Lung (tissue), 12 donors: ENCODE results near the gene DACT2. TPM values are rescaled to one million over a fixed set of nuclear protein-coding genes. Genes with fewer than 3 reads are reported as not detected.

Experiments used
- ATAC-seq: fragments of 200-7000 bp; cut with Tn5 transposase; one replicate; pipeline ENCODE4 v1.9.1; 2020; ENCODE audit warnings: moderate number of reproducible peaks; ENCODE audit not compliant: insufficient read depth, low FRiP score
- DNase-seq, 3 donors: peaks; one replicate each; pipeline ENCODE4 v3.0.0-alpha.2; 2013 to 2017
- H3K27ac ChIP-seq, 2 donors: one replicate each; pipeline ENCODE4 v1.5.1; 2013; ENCODE audit warnings: mild to moderate bottlenecking in 2 of 2, moderate library complexity in 2 of 2, control low read depth in 1 of 2, inconsistent platforms in 1 of 2, low read depth in 1 of 2, low read length in 1 of 2
- H3K27me3 ChIP-seq, 3 donors: one replicate each; pipeline ENCODE4 v1.5.1; 2013; ENCODE audit warnings: low read length in 2 of 3; ENCODE audit not compliant: control insufficient read depth in 3 of 3, insufficient read depth in 3 of 3
- H3K36me3 ChIP-seq, 4 donors: one replicate each; pipeline ENCODE4 v1.5.1; 2013; ENCODE audit warnings: low read length in 4 of 4, mild to moderate bottlenecking in 1 of 4, moderate library complexity in 1 of 4; ENCODE audit not compliant: control insufficient read depth in 4 of 4, insufficient read depth in 4 of 4
- H3K4me1 ChIP-seq, 5 donors: one replicate each; pipeline ENCODE4 v1.5.1; 2013; ENCODE audit warnings: low read length in 5 of 5, mild to moderate bottlenecking in 2 of 5, moderate library complexity in 1 of 5; ENCODE audit not compliant: control insufficient read depth in 5 of 5, insufficient read depth in 5 of 5
- H3K4me3 ChIP-seq: one replicate; pipeline ENCODE4 v1.5.1; 2013; ENCODE audit warnings: mild to moderate bottlenecking, control low read depth, moderate library complexity
- H3K9ac ChIP-seq, 2 donors: one replicate each; pipeline ENCODE4 v1.5.1; 2013; ENCODE audit warnings: low read length in 2 of 2, control low read depth in 1 of 2; ENCODE audit not compliant: insufficient read depth in 1 of 2
- H3K9me3 ChIP-seq, 4 donors: one replicate each; pipeline ENCODE4 v1.5.1; 2013; ENCODE audit warnings: low read length in 3 of 4, mild to moderate bottlenecking in 1 of 4, moderate library complexity in 1 of 4; ENCODE audit not compliant: control insufficient read depth in 4 of 4, insufficient read depth in 3 of 4
- WGBS, 2 donors: extraction: QIAGEN DNeasy Blood & Tissue Kit; methylation state at CpG; one replicate each; pipeline ENCODE4 v1.1.7; 2013; 5-methylcytosine and 5-hydroxymethylcytosine counted together
- polyA plus RNA-seq, 2 donors: library from polyadenylated mRNA; stranded (reverse); fragments of 200-250 nt; gene quantifications; one replicate each; pipeline ENCODE4 v1.2.1, GENCODE V29; 2013
- total RNA-seq, 2 donors: library from RNA; depleted of rRNA in 1 of 2; stranded (reverse); fragments of >200 nt in 1 of 2; gene quantifications; one replicate each; pipeline ENCODE4 v1.2.1, GENCODE V29; 2014 to 2021
- TF ChIP-seq, protein P1 (sequence below): IDR thresholded peaks from 2 replicates; pipeline ENCODE4 v1.5.1; 2012; ENCODE audit warnings: mild to moderate bottlenecking; ENCODE audit errors: control extremely low read depth, extremely low read depth
- donor health status: control.
- donor health status: control.
- donor health status: Bipolar disorder and iron deficiency.
- donor health status: healthy.
- donor health status: DM: yes; HTN: yes; CAD: no.

DACT2 gene
- total and polyA plus RNA-seq, 4 donors: 0.30 to 2.6 (median 1.7) TPM

DNA sequence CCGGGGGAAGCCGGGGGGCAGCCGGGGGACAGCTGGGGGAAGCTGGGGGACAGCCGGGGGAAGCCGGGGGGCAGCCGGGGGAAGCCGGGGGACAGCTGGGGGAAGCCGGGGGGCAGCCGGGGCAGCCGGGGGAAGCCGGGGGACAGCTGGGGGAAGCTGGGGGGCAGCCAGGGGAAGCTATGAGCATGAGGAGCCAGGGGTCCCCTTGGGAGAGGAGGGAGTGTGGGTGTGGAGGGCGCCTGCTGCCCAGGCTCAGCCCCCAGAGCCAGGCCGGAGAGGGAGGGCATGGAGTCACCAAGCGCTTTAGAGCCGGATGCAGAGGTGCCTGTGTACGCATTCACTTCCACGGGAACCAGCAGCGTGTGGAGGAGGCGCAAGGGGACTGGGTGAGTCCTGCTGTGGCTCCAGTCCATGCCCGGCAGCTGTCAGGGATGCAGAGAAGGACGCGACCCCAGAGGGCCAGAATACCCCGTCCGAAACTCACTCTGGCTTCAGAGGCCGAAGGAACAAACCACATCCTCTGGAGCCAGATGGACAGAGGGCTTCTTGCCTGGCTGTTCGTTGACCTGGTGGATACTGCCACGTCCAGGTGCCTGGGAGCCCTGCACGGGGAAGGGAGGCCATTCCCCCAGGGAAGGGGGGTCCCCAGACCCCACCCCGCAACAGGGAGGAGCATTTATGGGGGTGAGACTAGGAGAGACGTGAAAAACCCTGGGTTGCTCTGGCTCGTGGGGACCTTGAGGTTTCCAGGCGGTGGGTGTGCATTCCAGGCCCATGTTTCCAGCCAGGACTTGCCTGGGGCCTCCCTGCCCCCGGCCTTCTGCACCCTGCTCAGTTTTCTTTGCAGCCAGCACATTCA lies 26.5 kb upstream of the DACT2 start:
- no peaks in the 10 kb centered on the region for H3K36me3 ChIP-seq
- no peak overlapping the region for H3K4me3 ChIP-seq
- peaks cover 0 to 8% (median 0%) of the 10 kb centered on the region in 4 donors for H3K9me3 ChIP-seq
- H3K9ac ChIP-seq: no peak overlapping the region
- no peak overlapping the region for H3K27ac ChIP-seq
- ATAC-seq (no peak), DNase-seq (peak in 1 of 3 donors; percentile 48)
- peaks cover 0 to 36% (median 0%) of the 10 kb centered on the region in 5 donors for H3K4me1 ChIP-seq
- no peaks in the 10 kb centered on the region for H3K27me3 ChIP-seq
- TF ChIP-seq, protein P1, sequence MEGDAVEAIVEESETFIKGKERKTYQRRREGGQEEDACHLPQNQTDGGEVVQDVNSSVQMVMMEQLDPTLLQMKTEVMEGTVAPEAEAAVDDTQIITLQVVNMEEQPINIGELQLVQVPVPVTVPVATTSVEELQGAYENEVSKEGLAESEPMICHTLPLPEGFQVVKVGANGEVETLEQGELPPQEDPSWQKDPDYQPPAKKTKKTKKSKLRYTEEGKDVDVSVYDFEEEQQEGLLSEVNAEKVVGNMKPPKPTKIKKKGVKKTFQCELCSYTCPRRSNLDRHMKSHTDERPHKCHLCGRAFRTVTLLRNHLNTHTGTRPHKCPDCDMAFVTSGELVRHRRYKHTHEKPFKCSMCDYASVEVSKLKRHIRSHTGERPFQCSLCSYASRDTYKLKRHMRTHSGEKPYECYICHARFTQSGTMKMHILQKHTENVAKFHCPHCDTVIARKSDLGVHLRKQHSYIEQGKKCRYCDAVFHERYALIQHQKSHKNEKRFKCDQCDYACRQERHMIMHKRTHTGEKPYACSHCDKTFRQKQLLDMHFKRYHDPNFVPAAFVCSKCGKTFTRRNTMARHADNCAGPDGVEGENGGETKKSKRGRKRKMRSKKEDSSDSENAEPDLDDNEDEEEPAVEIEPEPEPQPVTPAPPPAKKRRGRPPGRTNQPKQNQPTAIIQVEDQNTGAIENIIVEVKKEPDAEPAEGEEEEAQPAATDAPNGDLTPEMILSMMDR: no peak
- 61% methylated on average over 26 to 33 of the region's 33 CpGs for WGBS, 2 donors

DNA sequence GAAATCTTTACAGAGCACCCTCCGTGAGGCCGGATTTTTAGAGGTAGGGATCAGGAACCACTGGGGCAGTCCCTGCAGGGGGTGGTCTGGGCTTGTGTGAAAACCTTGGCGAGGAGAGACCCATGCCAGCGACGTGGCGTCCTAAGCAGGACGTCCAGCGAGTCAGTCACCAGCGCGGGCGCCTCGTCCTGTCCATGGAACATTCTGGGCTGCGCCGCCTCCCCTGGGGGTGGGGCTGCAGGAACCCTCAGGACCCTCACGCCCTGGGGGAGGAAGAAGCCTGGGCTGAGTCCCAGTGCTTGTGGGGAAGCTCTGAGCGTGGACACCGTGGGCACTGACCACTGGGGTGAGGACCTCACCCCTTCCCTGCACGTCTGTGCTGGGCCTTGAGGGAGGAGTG lies 25.7 kb upstream of the DACT2 start:
- WGBS, 2 donors: 86 to 90% methylated on average over 17 to 18 of the region's 18 CpGs
- TF ChIP-seq, protein P1: no peak

DNA sequence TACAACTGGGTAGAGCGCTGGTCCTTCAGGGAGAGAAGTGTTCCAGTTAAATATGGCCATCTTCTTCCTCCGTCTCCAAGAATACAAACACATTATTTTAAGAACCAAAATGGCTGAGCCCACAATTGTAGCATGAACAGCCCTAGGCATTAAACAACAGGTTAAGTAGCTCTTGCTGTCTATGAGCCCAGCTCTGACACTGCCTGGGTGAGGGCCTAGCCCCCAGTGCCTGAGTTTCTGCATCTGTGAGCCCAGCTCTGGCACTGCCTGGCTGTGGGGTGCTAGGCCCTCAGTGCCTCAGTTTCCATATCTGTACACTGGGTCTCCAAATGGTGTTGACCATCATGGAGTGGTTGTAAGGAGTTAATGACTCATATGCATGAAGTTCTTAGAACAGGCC lies 24.8 kb upstream of the DACT2 start:
- TF ChIP-seq, protein P1: no peak
- Histone ChIP-seq H3K4me3 (no peak overlapping the region), H3K36me3 (no peaks in the 10 kb centered on the region), H3K27me3 (no peaks in the 10 kb centered on the region), H3K9me3 (peaks cover 0 to 6% (median 0%) of the 10 kb centered on the region in 4 donors), H3K27ac (no peak overlapping the region), H3K9ac (no peak overlapping the region), H3K4me1 (peaks cover 0 to 38% (median 0%) of the 10 kb centered on the region in 5 donors)
- no peak for DNase-seq
- no peak for ATAC-seq
- WGBS, 2 donors: 87 to 95% methylated on average over 2 of the region's 2 CpGs

More for the DNA sequence above, 25.7 kb upstream of the DACT2 start:
- ATAC-seq (no peak), DNase-seq (no peak)
- Histone ChIP-seq H3K9me3 (peaks cover 0 to 8% (median 0%) of the 10 kb centered on the region in 4 donors), H3K27me3 (no peaks in the 10 kb centered on the region), H3K4me1 (peaks cover 0 to 38% (median 0%) of the 10 kb centered on the region in 5 donors), H3K36me3 (no peaks in the 10 kb centered on the region), H3K27ac (no peak overlapping the region), H3K9ac (no peak overlapping the region), H3K4me3 (no peak overlapping the region)
